ENCODE data around the gene CCDC85A.

CCDC85A gene

GRCh38 chr2:56239030-56239429 lies 55.2 kb downstream of the CCDC85A start:
- DNase-seq (ENCODE audit: low read depth in 2 of 2) = no peak

- DNase-seq (ENCODE audit: low read depth in 2 of 2) = no peak
Observed at GRCh38 chr2:56239437-56239836, 55.6 kb downstream of the CCDC85A start.

- no peak for DNase-seq (ENCODE audit: low read depth in 2 of 2)
Observed at GRCh38 chr2:56240210-56240609, 56.4 kb downstream of the CCDC85A start.

GRCh38 chr2:56244506-56244905 lies 60.7 kb downstream of the CCDC85A start:
- no peak for DNase-seq (ENCODE audit: low read depth in 2 of 2)

- DNase-seq (ENCODE audit: low read depth in 2 of 2) = no peak
Observed at GRCh38 chr2:56244911-56245530, 61.2 kb downstream of the CCDC85A start.

GRCh38 chr2:56248965-56249742 lies 65.4 kb downstream of the CCDC85A start:
- DNase-seq (ENCODE audit: low read depth in 2 of 2) = no peak

GRCh38 chr2:56250153-56250729 lies 66.5 kb downstream of the CCDC85A start:
- no peak for DNase-seq (ENCODE audit: low read depth in 2 of 2)

- no peak for DNase-seq (ENCODE audit: low read depth in 2 of 2)
Observed at GRCh38 chr2:56260415-56260814, 76.6 kb downstream of the CCDC85A start.

GRCh38 chr2:56262241-56262640 lies 78.5 kb downstream of the CCDC85A start:
- no peak for DNase-seq (ENCODE audit: low read depth in 2 of 2)

GRCh38 chr2:56263876-56264275 lies 80.1 kb downstream of the CCDC85A start:
- no peak for DNase-seq (ENCODE audit: low read depth in 2 of 2)

GRCh38 chr2:56266761-56267414 lies 83.1 kb downstream of the CCDC85A start:
- no peak for DNase-seq (ENCODE audit: low read depth in 2 of 2)

- DNase-seq (ENCODE audit: low read depth in 2 of 2) = no peak
Observed at GRCh38 chr2:56267415-56267788, 83.6 kb downstream of the CCDC85A start.

GRCh38 chr2:56268856-56269255 lies 85.1 kb downstream of the CCDC85A start:
- DNase-seq (ENCODE audit: low read depth in 2 of 2) = no peak

- DNase-seq (ENCODE audit: low read depth in 2 of 2) = no peak
Observed at GRCh38 chr2:56271275-56271674, 87.5 kb downstream of the CCDC85A start.

GRCh38 chr2:56285224-56285623 lies 101.4 kb downstream of the CCDC85A start:
- DNase-seq (ENCODE audit: low read depth in 2 of 2) = no peak

- no peak for DNase-seq (ENCODE audit: low read depth in 2 of 2)
Observed at GRCh38 chr2:56286936-56287335, 103.1 kb downstream of the CCDC85A start.

- DNase-seq (ENCODE audit: low read depth in 2 of 2) = no peak
Observed at GRCh38 chr2:56287508-56287907, 103.7 kb downstream of the CCDC85A start.

- DNase-seq (ENCODE audit: low read depth in 2 of 2) = no peak
Observed at GRCh38 chr2:56287974-56288373, 104.2 kb downstream of the CCDC85A start.

- DNase-seq (ENCODE audit: low read depth in 2 of 2) = no peak
Observed at GRCh38 chr2:56288838-56289580, 105.2 kb downstream of the CCDC85A start.

GRCh38 chr2:56291711-56292110 lies 107.9 kb downstream of the CCDC85A start:
- no peak for DNase-seq (ENCODE audit: low read depth in 2 of 2)

GRCh38 chr2:56292951-56293350 lies 109.2 kb downstream of the CCDC85A start:
- no peak for DNase-seq (ENCODE audit: low read depth in 2 of 2)

- DNase-seq (ENCODE audit: low read depth in 2 of 2) = no peak
Observed at GRCh38 chr2:56295666-56296065, 111.9 kb downstream of the CCDC85A start.

Measured in stimulated activated CD8-positive, alpha-beta memory T cell treated with anti-CD3 and anti-CD28 coated beads, Interleukin-7, amount 100 ng/mL, for 4 hours (primary cell).